HEK293 (cell line): ENCODE results near the gene CHRNA5.

Experiments
- RBAK ChIP-seq: fragments of 450-650 bp; formaldehyde crosslinking; IDR thresholded peaks from 2 replicates; pipeline ENCODE4 v1.5.1; 2016; ENCODE audit warnings: missing biosample characterization, missing genetic modification characterization
- YY1 ChIP-seq: fragments of 450-650 bp; formaldehyde crosslinking; IDR thresholded peaks from 2 replicates; pipeline ENCODE4 v1.5.1; 2018; ENCODE audit warnings: missing biosample characterization, missing genetic modification characterization
- ZBTB1 ChIP-seq: fragments of 450-650 bp; formaldehyde crosslinking; IDR thresholded peaks from 2 replicates; pipeline ENCODE4 v1.5.1; 2016; ENCODE audit warnings: missing biosample characterization, missing genetic modification characterization
- ZFP41 ChIP-seq: fragments of 450-650 bp; formaldehyde crosslinking; IDR thresholded peaks from 2 replicates; pipeline ENCODE4 v1.5.1; 2016; ENCODE audit warnings: missing biosample characterization, missing genetic modification characterization, borderline replicate concordance
- ZNF549 ChIP-seq: fragments of 450-650 bp; IDR thresholded peaks from 2 replicates; pipeline ENCODE4 v1.5.1; 2018; ENCODE audit warnings: missing biosample characterization, missing genetic modification characterization, mild to moderate bottlenecking, inconsistent platforms, moderate library complexity
- ZNF664 ChIP-seq: fragments of 450-650 bp; formaldehyde crosslinking; IDR thresholded peaks from 2 replicates; pipeline ENCODE4 v1.5.1; 2016; ENCODE audit warnings: missing biosample characterization, missing genetic modification characterization
- TF ChIP-seq, protein P1 (sequence below): IDR thresholded peaks from 2 replicates; pipeline ENCODE4 v1.6.1; 2011; ENCODE audit warnings: mild to moderate bottlenecking, low read depth, low read length, borderline replicate concordance
- TF ChIP-seq, protein P2 (sequence below): fragments of 450-650 bp; formaldehyde crosslinking; IDR thresholded peaks from 2 replicates; pipeline ENCODE4 v1.5.1; 2016; ENCODE audit warnings: missing biosample characterization, missing genetic modification characterization, low read depth
- TF ChIP-seq, protein P3 (sequence below): fragments of 450-650 bp; formaldehyde crosslinking; IDR thresholded peaks from 2 replicates; pipeline ENCODE4 v1.5.1; 2016; ENCODE audit warnings: missing biosample characterization, missing genetic modification characterization

DNA sequence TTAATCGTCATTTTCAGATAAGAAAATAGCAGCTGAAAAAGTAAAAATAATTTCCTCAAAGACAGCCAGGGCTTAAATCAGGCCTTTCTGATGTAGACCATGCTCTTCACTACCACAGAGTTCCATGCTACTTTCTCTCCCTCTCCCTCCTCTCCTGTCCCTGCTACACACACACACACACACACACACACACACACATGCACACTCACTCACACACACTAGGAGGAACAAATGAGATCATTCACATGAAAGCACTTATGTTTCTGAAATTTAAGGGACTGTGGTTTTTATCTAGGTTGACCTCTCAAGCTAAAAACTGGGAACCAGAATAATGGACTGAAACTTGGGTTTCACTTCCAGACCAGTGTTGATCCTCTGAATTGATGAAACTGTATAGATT, 29.2 kb upstream of the CHRNA5 start:
- no peak for TF ChIP-seq ZBTB1 (tag by site-specific recombination)
- TF ChIP-seq ZFP41 (tag by site-specific recombination), result no peak
- TF ChIP-seq, protein P1, sequence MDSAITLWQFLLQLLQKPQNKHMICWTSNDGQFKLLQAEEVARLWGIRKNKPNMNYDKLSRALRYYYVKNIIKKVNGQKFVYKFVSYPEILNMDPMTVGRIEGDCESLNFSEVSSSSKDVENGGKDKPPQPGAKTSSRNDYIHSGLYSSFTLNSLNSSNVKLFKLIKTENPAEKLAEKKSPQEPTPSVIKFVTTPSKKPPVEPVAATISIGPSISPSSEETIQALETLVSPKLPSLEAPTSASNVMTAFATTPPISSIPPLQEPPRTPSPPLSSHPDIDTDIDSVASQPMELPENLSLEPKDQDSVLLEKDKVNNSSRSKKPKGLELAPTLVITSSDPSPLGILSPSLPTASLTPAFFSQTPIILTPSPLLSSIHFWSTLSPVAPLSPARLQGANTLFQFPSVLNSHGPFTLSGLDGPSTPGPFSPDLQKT, result no peak
- no peak for TF ChIP-seq ZNF549 (tag by site-specific recombination)
- TF ChIP-seq, protein P2, sequence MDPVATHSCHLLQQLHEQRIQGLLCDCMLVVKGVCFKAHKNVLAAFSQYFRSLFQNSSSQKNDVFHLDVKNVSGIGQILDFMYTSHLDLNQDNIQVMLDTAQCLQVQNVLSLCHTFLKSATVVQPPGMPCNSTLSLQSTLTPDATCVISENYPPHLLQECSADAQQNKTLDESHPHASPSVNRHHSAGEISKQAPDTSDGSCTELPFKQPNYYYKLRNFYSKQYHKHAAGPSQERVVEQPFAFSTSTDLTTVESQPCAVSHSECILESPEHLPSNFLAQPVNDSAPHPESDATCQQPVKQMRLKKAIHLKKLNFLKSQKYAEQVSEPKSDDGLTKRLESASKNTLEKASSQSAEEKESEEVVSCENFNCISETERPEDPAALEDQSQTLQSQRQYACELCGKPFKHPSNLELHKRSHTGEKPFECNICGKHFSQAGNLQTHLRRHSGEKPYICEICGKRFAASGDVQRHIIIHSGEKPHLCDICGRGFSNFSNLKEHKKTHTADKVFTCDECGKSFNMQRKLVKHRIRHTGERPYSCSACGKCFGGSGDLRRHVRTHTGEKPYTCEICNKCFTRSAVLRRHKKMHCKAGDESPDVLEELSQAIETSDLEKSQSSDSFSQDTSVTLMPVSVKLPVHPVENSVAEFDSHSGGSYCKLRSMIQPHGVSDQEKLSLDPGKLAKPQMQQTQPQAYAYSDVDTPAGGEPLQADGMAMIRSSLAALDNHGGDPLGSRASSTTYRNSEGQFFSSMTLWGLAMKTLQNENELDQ, result 0 out of 2 replicates have a peak, but pooled peaks have one; percentile 15
- no peak for TF ChIP-seq YY1 (tag by site-specific recombination)
- TF ChIP-seq, protein P3, sequence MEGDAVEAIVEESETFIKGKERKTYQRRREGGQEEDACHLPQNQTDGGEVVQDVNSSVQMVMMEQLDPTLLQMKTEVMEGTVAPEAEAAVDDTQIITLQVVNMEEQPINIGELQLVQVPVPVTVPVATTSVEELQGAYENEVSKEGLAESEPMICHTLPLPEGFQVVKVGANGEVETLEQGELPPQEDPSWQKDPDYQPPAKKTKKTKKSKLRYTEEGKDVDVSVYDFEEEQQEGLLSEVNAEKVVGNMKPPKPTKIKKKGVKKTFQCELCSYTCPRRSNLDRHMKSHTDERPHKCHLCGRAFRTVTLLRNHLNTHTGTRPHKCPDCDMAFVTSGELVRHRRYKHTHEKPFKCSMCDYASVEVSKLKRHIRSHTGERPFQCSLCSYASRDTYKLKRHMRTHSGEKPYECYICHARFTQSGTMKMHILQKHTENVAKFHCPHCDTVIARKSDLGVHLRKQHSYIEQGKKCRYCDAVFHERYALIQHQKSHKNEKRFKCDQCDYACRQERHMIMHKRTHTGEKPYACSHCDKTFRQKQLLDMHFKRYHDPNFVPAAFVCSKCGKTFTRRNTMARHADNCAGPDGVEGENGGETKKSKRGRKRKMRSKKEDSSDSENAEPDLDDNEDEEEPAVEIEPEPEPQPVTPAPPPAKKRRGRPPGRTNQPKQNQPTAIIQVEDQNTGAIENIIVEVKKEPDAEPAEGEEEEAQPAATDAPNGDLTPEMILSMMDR (tag by site-specific recombination), result no peak
- no peak for TF ChIP-seq ZNF664 (tag by site-specific recombination)
- TF ChIP-seq RBAK (tag by site-specific recombination), result peak; percentile 84; the same call in 1 of the 2 replicates
